Endothelial cell of umbilical vein (primary cell): ENCODE data around the gene MARS1. TPM values are rescaled to one million over a fixed set of nuclear protein-coding genes. Genes with fewer than 3 reads are reported as not detected.

Experiments
- BruUV-seq: library from RNA; stranded (reverse); fragments of 400-500 nt; replicated peaks from 2 replicates; lab custom pipeline; 2021; lab: Mats Ljungman, UMichigan
- CTCF ChIA-PET: fragments of 300-600, 350-600 bp; sonication (Branson Sonifier 250); formaldehyde crosslinking; loops from one replicate; lab custom pipeline; 2021; ENCODE audit warnings: antibody characterized with exemption, inconsistent platforms; lab: Charles Lee
- POLR2A ChIA-PET: fragments of 300-600, 350-600 bp; sonication (Branson Sonifier 250); formaldehyde crosslinking; loops from one replicate; lab custom pipeline; 2021; ENCODE audit warnings: antibody characterized with exemption, inconsistent platforms; lab: Charles Lee
- DNase-seq: peaks from one replicate; pipeline ENCODE4 v3.0.0-alpha.2; 2011; ENCODE audit warnings: low read depth, low spot score
- FAIRE-seq: peaks from 2 replicates; lab custom pipeline; 2011; peaks lifted over from hg19 to GRCh38; lab: Jason Lieb, UNC
- H2AFZ ChIP-seq: 2 replicates; pipeline ENCODE4 v1.6.0; 2012; ENCODE audit warnings: low read depth, low read length, control low read depth, inconsistent platforms
- H3K27ac ChIP-seq: 2 replicates; pipeline ENCODE4 v1.5.1; 2011; ENCODE audit warnings: low read depth, mild to moderate bottlenecking, control low read depth, low read length, moderate library complexity; ENCODE audit not compliant: insufficient read depth
- H3K27me3 ChIP-seq, 2 experiments: 2 replicates each; pipeline versions ENCODE4 v1.6.0 to v1.6.1; 2011; ENCODE audit warnings: low read length in 2 of 2, mixed read lengths in 1 of 2; ENCODE audit not compliant: control insufficient read depth in 2 of 2, insufficient read depth in 2 of 2
- H3K36me3 ChIP-seq, 2 experiments: 2 replicates in 1 of 2; 3 replicates in 1 of 2; pipeline ENCODE4 v1.5.1; 2011; ENCODE audit warnings: low read length in 2 of 2, mild to moderate bottlenecking in 1 of 2, moderate library complexity in 1 of 2; ENCODE audit not compliant: control insufficient read depth in 2 of 2, insufficient read depth in 2 of 2; ENCODE audit errors: extremely low read depth in 1 of 2
- H3K4me1 ChIP-seq: 3 replicates; pipeline ENCODE4 v1.5.1; 2011; ENCODE audit warnings: mild to moderate bottlenecking, low read length; ENCODE audit not compliant: control insufficient read depth, insufficient read depth; ENCODE audit errors: extremely low read depth
- H3K4me2 ChIP-seq: 2 replicates; pipeline ENCODE4 v1.6.1; 2011; ENCODE audit warnings: low read length, control low read depth, mixed read lengths; ENCODE audit not compliant: insufficient read depth
- H3K4me3 ChIP-seq, 3 experiments: fragments of 200-600 bp in 1 of 3; sonication (generic), shearing (Covaris generic) in 1 of 3; replicated peaks in 1 of 3; 2 replicates each; pipeline ENCODE4 v1.5.1; 2011 to 2016; ENCODE audit warnings: control low read depth in 3 of 3, low read length in 3 of 3, mild to moderate bottlenecking in 2 of 3, inconsistent platforms in 1 of 3, low read depth in 1 of 3, moderate library complexity in 1 of 3; ENCODE audit not compliant: insufficient read depth in 1 of 3
- H3K79me2 ChIP-seq: 2 replicates; pipeline ENCODE4 v1.6.0; 2012; ENCODE audit warnings: low read length, inconsistent platforms; ENCODE audit not compliant: control insufficient read depth, insufficient read depth
- H3K9ac ChIP-seq: replicated peaks from 2 replicates; pipeline ENCODE3; 2011; ENCODE audit warnings: low read length, control low read depth; ENCODE audit not compliant: insufficient read depth; ENCODE audit errors: extremely low read depth
- H3K9me1 ChIP-seq: replicated peaks from 3 replicates; pipeline ENCODE4 v1.6.0; 2011; ENCODE audit warnings: mild to moderate bottlenecking, low read length; ENCODE audit not compliant: control insufficient read depth, insufficient read depth; ENCODE audit errors: extremely low read depth
- H3K9me3 ChIP-seq: replicated peaks from 2 replicates; pipeline ENCODE4 v1.5.1; 2012; ENCODE audit warnings: low read length, inconsistent platforms; ENCODE audit not compliant: control insufficient read depth, insufficient read depth
- H4K20me1 ChIP-seq: replicated peaks from 2 replicates; pipeline ENCODE3; 2011; ENCODE audit warnings: mild to moderate bottlenecking, low read length; ENCODE audit not compliant: control insufficient read depth, insufficient read depth; ENCODE audit errors: extremely low read depth
- EZH2 ChIP-seq: IDR thresholded peaks from 2 replicates; pipeline ENCODE4 v1.6.1; 2012; ENCODE audit warnings: borderline replicate concordance, low read depth, mild to moderate bottlenecking, moderate library complexity, low read length, inconsistent platforms; ENCODE audit not compliant: severe bottlenecking
- FOS ChIP-seq: IDR thresholded peaks from 2 replicates; pipeline ENCODE4 v1.6.1; 2011; ENCODE audit warnings: mild to moderate bottlenecking, low read length, moderate library complexity, borderline replicate concordance; ENCODE audit not compliant: insufficient read depth
- GATA2 ChIP-seq: IDR thresholded peaks from 2 replicates; pipeline ENCODE4 v1.7.0; 2011; ENCODE audit warnings: low read depth, mild to moderate bottlenecking, moderate library complexity, mixed read lengths, low read length; ENCODE audit not compliant: insufficient read length, insufficient read depth
- JUN ChIP-seq: IDR thresholded peaks from 2 replicates; pipeline ENCODE4 v1.6.1; 2011; ENCODE audit warnings: borderline replicate concordance, low read depth; ENCODE audit not compliant: insufficient read length, insufficient read depth
- MYC ChIP-seq: IDR thresholded peaks from one replicate; pipeline ENCODE4 v1.6.1; 2011; ENCODE audit warnings: mild to moderate bottlenecking, low read depth, low read length
- POLR2A ChIP-seq: IDR thresholded peaks from 2 replicates; pipeline ENCODE4 v1.6.1; 2012; ENCODE audit warnings: low read depth, mild to moderate bottlenecking, control low read depth, low read length
- POLR2AphosphoS5 ChIP-seq: IDR thresholded peaks from 2 replicates; pipeline ENCODE4 v1.6.1; 2012; ENCODE audit warnings: low read depth, mild to moderate bottlenecking, control low read depth, low read length, moderate library complexity; ENCODE audit not compliant: insufficient read depth
- dilution Hi-C: fragments of 300-500 bp; cut with MboI; formaldehyde crosslinking; loops from one replicate; pipeline ENCODE4 v1.15.0; 2019; ENCODE audit warnings: low sequenced_read_pairs; ENCODE audit not compliant: extremely low pct_ligation_motif_present
- intact Hi-C: fragments of 100-400 bp; cut with micrococcal nuclease; formaldehyde crosslinking; loops from one replicate; pipeline ENCODE4 v1.10.0; 2022
- polyA plus RNA-seq, 4 experiments: library from polyadenylated mRNA; depleted of rRNA in 3 of 4; stranded (reverse) in 3 of 4; unstranded in 1 of 4; fragments of >200 nt; gene quantifications; 2 replicates each; pipeline versions ENCODE4 v1.2.1 to v1.2.3, GENCODE V29; 2011 to 2012; ENCODE audit warnings: missing spikeins in 1 of 4
- total RNA-seq: library from RNA; stranded (reverse); gene quantifications from 2 replicates; pipeline ENCODE4 v1.2.3, GENCODE V29; 2021
- TF ChIP-seq, protein P1 (sequence below), 2 donors: IDR thresholded peaks; 1 replicate in 1 of 2; 2 replicates in 1 of 2; pipeline ENCODE4 v1.5.1; 2011; ENCODE audit warnings: low read length in 2 of 2, mild to moderate bottlenecking in 2 of 2, moderate library complexity in 2 of 2, control low read depth in 1 of 2, inconsistent platforms in 1 of 2, low read depth in 1 of 2; ENCODE audit not compliant: insufficient read depth in 1 of 2; ENCODE audit errors: extremely low read depth in 1 of 2
- TF ChIP-seq, protein P2 (sequence below): IDR thresholded peaks from 2 replicates; pipeline ENCODE4 v1.6.1; 2011; ENCODE audit not compliant: insufficient read depth, insufficient read length

Gene MARS1
- total and polyA plus RNA-seq, 2 donors (not counting 3 experiments of a cell fraction or from before 2014, with no cell fraction given) = 118 to 212 TPM

DNA sequence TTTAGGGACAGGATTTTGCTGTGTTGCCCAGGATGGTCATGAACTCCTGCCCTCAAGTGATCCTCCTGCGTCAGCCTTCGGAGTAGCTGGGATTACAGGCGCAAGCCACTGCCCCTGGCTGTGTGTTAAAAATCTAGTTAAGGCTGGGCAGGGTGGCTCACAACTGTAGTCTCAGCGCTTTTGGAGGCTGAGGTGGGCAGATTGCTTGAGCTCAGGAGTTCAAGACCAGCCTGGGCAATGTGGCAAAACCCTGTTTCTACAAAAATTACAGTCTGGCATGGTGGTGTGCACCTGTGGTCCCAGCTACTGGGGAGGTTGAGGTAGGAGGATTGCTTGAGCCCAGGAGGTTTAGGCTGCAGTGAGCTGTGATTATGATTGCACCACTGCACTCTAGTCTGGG is 23.3 kb downstream of the MARS1 start:
- no peak for DNase-seq
- no peaks in the 10 kb centered on the region for H3K79me2 ChIP-seq
- H3K9me3 ChIP-seq = no peaks in the 10 kb centered on the region
- intact Hi-C loops = no loop called here
- H3K27me3 ChIP-seq = no peaks in the 10 kb centered on the region
- no peaks in the 10 kb centered on the region for H4K20me1 ChIP-seq
- H3K9me1 ChIP-seq = no peaks in the 10 kb centered on the region
- peaks cover 33 to 37% of the 10 kb centered on the region in 2 experiments for H3K36me3 ChIP-seq
- TF ChIP-seq JUN (no peak), MYC (no peak), POLR2AphosphoS5 (no peak), POLR2A (no peak), GATA2 (no peak), EZH2 (no peak), FOS (no peak)
- TF ChIP-seq, protein P1, sequence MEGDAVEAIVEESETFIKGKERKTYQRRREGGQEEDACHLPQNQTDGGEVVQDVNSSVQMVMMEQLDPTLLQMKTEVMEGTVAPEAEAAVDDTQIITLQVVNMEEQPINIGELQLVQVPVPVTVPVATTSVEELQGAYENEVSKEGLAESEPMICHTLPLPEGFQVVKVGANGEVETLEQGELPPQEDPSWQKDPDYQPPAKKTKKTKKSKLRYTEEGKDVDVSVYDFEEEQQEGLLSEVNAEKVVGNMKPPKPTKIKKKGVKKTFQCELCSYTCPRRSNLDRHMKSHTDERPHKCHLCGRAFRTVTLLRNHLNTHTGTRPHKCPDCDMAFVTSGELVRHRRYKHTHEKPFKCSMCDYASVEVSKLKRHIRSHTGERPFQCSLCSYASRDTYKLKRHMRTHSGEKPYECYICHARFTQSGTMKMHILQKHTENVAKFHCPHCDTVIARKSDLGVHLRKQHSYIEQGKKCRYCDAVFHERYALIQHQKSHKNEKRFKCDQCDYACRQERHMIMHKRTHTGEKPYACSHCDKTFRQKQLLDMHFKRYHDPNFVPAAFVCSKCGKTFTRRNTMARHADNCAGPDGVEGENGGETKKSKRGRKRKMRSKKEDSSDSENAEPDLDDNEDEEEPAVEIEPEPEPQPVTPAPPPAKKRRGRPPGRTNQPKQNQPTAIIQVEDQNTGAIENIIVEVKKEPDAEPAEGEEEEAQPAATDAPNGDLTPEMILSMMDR (IDR thresholded peaks at IDR 0.05; ENCODE audit: extremely low read depth in 1 of 2, insufficient read depth in 1 of 2, low read depth in 1 of 2, low read length in 2 of 2) = no peak
- TF ChIP-seq, protein P2, sequence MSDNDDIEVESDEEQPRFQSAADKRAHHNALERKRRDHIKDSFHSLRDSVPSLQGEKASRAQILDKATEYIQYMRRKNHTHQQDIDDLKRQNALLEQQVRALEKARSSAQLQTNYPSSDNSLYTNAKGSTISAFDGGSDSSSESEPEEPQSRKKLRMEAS = no peak
- ChIA-PET CTCF (no interaction called here), POLR2A (no interaction called here)
- H3K4me2 ChIP-seq = no peak overlapping the region
- no peak overlapping the region for H3K4me3 ChIP-seq
- FAIRE-seq = no peak
- H3K4me1 ChIP-seq = no peaks in the 10 kb centered on the region
- no peak overlapping the region for H3K9ac ChIP-seq
- H2AFZ ChIP-seq = no peak overlapping the region
- no TSS peak for BruUV-seq
- dilution Hi-C loops = no loop called here
- H3K27ac ChIP-seq = no peak overlapping the region
